Cardiac fibroblast (primary cell): ENCODE results near the gene DTWD2.
"Not testable (repeated sequence)": the region's sequence is repeated elsewhere in the genome, so short reads cannot be mapped to it uniquely, and the experiment has no call there.

Experiments used
- DNase-seq, 2 donors: peaks; one replicate each; pipeline versions ENCODE4 v3.0.0 to v3.0.0-alpha.2; 2010; ENCODE audit warnings: low read depth in 2 of 2
- H3K4me3 ChIP-seq, 2 donors: replicated peaks in 1 of 2; 1 replicate in 1 of 2; 2 replicates in 1 of 2; pipeline ENCODE4 v1.5.1; 2011; ENCODE audit warnings: low read depth in 2 of 2, low read length in 2 of 2, mild to moderate bottlenecking in 2 of 2, moderate library complexity in 1 of 2
- CTCF ChIP-seq: IDR thresholded peaks from one replicate; pipeline ENCODE4 v1.5.1; 2011; ENCODE audit warnings: low read depth, mild to moderate bottlenecking, low read length, inconsistent platforms

DTWD2 gene

GRCh38 chr5:118894709-118895108, 93.6 kb downstream of the DTWD2 start:
- H3K4me3 ChIP-seq, result no peak overlapping the region
- no peak for DNase-seq
- no peak for TF ChIP-seq CTCF

GRCh38 chr5:118891252-118891651, 97.1 kb downstream of the DTWD2 start:
- DNase-seq, result no peak
- TF ChIP-seq CTCF, result no peak
- H3K4me3 ChIP-seq, result no peak overlapping the region

GRCh38 chr5:118889165-118889564, 99.2 kb downstream of the DTWD2 start:
- no peak for TF ChIP-seq CTCF
- no peak overlapping the region for H3K4me3 ChIP-seq
- no peak for DNase-seq

- DNase-seq, result no peak
- TF ChIP-seq CTCF, result no peak
- no peak overlapping the region for H3K4me3 ChIP-seq
These were observed 99.8 kb downstream of the DTWD2 start for GRCh38 chr5:118888556-118888955.

- no peak for DNase-seq
- no peak overlapping the region for H3K4me3 ChIP-seq
- no peak for TF ChIP-seq CTCF
These were observed 105.0 kb downstream of the DTWD2 start for GRCh38 chr5:118883362-118883761.

- no peak for DNase-seq
- no peak for TF ChIP-seq CTCF
- no peak overlapping the region for H3K4me3 ChIP-seq
These were observed 105.7 kb downstream of the DTWD2 start for GRCh38 chr5:118882666-118883065.

- H3K4me3 ChIP-seq, DNase-seq: not testable (repeated sequence)
These were observed 111.5 kb downstream of the DTWD2 start for GRCh38 chr5:118876852-118877251.
